ENCODE results near the gene C3orf18.
A peak's percentile ranks its signal among the peaks of the same experiment; 100 is the strongest.

Gene C3orf18

DNA sequence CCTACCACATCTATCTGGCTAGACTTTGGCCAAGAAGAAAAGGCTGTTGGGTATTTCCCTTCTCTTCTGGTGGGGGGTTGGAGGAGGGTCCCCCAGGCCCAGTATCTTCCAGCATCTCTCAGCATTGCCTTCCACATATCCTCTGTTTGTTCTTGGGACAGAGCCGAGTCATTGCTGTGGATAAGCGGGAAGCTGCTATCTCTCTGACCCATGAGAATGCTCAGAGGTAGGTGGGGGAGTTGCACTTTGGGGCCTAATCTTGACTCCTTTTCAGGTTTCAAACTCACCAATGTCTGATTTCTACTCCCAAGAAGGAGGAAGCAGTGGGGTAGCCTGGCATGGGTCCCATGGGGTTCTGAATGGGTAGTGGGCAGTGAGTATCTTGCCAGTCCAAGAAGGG lies 9.8 kb upstream of the C3orf18 start:
- DNase-seq = no peak

- DNase-seq = no peak
Observed at GRCh38 chr3:50575372-50575771, 7.8 kb upstream of the C3orf18 start.

DNA sequence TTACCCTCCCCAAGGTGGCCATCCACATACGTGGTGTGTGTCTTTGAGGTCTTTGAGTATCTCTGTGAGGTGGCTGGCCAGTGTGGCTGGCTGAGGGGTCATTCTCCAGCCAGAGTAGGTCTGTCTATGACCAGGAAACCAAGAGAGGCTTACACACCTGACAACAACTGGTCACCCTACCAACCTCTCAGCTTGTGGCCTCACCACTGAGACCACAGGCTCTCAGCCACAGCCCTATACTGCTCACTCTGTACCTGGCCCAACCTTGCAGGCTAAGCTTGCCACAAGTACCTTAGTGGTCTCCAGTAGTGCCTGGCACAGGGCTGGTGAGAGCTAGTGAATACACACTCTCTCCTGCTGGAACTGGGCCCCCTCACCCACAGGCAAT lies 6.9 kb upstream of the C3orf18 start:
- no peak for DNase-seq

DNA sequence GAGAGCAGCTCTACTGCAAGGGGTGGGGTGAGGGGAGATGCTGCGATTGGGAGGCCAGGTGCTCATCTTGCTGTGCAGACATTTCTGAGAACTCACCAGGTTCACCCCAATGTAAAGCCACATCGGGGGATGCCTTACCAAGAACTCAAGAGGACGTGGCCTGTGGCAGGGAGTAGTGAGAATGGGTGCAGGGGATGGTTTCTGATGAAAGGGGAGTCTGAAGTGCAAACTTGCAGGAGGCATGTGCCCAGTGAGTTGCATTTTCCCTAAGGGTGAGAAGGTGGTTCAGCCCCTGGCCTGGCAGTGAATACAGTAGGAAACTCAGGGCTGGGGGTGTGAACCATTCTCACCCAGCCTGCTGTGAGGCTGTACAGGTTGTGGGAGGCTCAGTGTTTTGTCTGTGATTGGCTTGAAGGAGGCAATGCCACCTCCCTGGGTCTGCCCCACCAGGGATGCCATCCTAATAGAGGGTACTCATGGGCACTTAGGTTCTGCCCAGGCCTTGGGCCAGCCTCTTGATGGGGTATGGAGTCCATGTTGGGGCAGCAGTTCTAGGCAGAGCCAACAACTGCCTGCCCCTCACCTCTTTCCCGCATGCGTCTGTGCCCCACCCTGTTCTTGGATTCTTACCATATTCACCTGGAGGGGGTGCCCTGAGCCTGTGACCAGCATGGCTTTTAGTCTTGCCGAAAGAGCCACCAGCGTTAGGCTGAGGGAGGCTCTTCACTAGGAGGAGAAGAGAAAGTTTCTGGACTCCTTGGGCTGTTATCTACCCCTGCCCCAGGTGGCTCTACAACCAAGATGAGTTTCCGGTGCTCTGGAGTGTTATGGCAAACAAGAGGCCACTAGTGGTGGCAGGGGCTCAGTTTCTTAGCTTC lies 6.3 kb upstream of the C3orf18 start:
- DNase-seq = peak in 3 of 6 experiments; percentile 9 to 23 (median 22)

- no peak for DNase-seq
Observed at GRCh38 chr3:50572801-50573371, 5.3 kb upstream of the C3orf18 start.

DNA sequence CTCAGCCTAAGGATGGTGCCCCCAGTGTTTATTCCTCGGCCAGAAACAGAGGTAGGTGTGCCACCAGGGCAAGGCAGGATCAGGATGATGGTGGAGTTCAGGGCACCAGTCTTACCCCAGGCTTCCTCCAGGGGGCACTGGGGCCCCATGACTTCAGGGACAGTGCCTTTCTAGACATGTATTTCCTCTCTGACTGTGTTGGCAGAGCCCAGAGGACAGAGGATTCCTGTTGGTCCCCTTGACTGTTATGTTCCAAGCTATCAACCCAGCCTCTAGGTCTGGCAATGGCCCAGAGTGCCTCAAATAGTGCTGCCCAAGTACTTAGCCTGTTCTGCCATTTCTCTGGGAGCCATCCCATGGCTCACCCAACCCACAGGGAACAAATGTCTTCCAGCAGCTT lies 4.6 kb upstream of the C3orf18 start:
- DNase-seq = peak; percentile 64 to 84 (median 68)

- DNase-seq = no peak
Observed at GRCh38 chr3:50571486-50571885, 3.9 kb upstream of the C3orf18 start.

DNA sequence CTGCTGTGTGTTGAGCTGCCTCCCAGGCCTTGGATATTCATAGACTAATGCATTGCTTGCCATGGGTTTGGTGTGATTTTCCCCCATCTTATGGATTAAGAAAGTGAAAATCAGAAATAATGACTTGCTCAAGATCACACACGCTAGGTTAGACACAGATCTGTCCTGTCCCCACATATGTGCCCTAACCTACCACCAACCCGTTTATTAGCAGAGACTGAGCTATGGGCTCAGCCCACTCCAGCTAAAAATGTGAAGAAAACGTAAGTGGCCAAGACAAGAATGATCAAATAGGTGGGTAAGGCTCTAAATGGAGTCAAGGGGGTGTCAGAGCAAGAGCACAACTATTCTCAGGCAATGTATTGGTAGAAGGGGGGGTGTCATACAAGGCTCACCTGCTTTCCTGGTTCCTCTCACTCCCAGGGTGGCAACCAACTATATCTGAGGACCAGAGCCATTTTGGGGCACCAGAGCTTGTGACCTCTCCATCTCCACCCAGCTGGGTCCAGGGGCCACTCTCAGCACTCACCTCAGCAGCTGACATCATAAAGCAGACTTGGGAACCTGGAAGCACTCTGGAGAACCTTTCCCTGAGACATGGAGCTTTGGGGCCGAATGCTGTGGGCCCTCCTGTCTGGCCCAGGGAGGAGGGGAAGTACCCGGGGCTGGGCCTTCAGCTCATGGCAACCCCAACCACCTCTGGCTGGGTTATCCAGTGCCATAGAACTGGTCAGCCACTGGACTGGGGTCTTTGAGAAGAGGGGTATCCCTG lies 3.1 kb upstream of the C3orf18 start:
- no peak for DNase-seq

DNA sequence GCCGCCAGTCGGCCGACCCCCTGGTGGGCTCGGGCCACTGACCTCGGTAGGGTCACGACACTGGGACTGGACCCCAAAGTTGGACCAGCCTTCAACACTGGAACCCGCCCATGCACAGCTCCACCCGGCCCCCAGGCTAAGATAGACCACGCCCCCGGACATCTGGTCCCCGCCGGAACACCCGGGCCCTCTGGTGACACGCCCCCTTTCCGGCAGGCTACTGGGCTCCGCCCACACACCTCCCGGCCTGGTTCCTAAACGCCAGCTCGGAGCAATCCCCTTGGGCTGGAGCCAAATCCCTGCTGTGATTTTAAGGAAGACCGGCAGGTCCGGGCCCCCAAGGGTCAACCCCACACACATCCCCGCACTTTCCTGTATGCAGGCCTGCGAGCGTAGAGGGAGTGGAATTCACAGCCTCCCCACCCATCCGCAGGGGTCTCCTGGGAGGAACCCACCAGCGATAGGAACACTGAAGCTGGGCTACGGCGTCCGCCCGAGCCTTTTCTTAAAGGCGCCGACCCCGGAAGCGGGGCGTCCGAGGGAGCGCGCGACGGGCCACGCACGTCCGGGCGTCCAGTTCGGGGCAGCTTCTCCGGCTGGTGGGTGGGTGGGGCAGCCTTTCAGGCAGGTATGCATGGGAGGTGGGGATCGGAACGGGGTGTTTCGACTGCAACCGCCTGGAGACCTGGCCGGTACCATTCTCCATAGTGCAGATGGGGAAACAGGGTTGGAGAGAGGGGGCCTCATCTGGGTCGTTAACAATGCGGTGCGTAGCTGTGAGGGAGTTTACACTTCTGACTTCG lies 1.6 kb upstream of the C3orf18 start, which contains the start of gene HEMK1:
HEMK1 (plus strand) TSS at position 576 of the 803 bp plus-strand sequence. CDS start 1,583 bp downstream, outside the sequence.
- peak; percentile 82 to 95 (median 90) for DNase-seq

DNA sequence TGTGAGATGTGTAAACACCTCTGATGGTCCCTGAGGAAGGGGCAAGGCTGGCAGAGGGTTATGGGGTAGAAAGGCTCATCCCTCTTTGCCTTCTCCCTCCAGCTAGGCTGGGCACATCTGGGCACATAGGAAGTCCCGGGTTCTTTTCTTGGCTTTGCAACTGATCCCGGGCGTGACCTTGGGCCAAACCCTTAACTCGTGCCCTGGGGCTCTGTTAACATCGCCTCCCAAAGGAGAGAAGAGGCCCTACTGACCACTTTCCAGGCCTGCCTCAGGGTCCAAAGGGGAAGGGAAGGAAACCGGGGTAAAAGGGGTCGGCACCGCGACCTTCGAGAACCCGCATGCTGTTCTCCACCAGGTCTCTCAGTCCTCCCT lies 549 bp downstream of the C3orf18 start:
- no peak for DNase-seq

DNA sequence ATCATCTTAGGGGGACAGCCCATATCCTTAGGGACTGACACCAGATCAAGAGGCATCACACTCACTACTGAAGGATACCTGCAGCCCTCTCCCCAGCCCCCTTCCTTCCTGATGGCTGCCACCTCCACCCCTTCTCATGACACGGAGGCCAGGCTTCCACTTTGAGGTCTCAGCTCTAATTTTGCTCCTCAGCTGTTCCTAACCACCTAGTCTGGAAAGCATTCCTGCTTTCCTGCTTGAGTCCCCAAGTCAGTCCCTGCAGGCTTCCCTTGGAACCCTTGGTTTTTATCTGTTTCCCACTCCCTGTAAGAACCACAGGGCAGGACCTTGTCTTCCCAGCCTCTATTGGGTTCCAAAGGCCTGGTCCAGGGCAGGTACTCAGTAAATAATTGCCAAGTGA lies 3.2 kb downstream of the C3orf18 start:
- DNase-seq = no peak

DNA sequence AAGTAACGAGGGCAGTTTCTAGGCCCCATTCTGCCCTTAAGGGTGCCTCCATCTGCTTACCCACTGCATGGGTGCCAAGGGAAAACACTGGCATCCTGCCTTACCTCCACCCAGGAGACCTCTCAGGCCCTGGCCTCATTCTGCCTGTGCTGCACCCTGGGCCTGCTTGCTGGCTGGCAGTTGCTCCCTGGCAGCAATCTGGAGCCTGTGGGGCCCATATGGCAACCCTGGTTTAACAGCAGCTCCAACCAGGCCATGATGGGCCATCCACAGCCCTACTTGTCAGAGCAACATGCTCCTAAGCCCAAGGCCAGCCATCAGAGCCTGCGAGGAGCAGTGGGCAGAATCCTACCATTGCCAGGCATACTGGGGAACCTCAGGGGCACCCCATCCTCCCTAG lies 3.7 kb downstream of the C3orf18 start:
- DNase-seq = no peak

GRCh38 chr3:50562861-50563260 lies 4.7 kb downstream of the C3orf18 start:
- no peak for DNase-seq

DNA sequence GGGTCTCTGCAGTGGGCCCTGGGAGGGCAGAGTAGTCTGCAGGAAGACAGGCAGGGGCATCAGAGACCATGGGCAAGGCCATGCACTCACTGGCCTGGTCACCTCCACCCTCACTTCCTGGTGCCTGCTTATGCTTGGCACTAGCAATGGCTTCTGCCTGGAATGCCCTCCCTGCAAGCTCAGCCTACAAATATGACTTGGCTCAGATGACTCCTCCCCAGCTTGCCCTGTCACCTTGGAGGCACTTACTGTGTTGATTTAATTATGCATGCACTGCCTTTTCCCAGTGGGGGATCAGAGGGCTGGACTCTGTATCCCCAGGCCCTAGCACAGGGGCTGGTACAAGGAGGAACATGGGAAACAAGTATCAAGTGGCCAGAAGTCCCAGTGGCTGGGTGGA lies 7.8 kb downstream of the C3orf18 start:
- DNase-seq = no peak

- no peak for DNase-seq
Observed at GRCh38 chr3:50557915-50558314, 9.6 kb downstream of the C3orf18 start.

DNA sequence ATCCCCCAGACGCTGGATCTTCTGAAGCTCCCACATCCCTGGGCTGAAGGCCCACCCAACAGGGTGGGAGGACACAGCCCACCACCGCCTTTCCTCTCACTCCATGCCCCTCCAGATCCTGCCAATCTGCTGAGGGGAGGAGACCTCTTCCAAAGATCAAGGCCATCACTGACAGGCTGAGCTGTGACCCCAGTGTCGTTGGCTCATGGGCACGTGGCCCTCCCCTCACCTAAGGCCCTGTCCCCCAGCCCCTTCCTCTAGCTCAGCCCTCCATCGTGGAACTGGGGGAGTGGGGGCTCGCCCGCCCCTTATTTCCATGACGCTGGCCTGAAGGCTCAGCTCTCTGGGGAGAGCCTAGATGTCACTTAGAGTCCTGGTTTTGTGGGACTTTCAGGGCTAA lies 10.4 kb downstream of the C3orf18 start:
- DNase-seq = no peak

- DNase-seq = no peak
Observed at GRCh38 chr3:50554553-50554952, 13.0 kb downstream of the C3orf18 start.

DNA sequence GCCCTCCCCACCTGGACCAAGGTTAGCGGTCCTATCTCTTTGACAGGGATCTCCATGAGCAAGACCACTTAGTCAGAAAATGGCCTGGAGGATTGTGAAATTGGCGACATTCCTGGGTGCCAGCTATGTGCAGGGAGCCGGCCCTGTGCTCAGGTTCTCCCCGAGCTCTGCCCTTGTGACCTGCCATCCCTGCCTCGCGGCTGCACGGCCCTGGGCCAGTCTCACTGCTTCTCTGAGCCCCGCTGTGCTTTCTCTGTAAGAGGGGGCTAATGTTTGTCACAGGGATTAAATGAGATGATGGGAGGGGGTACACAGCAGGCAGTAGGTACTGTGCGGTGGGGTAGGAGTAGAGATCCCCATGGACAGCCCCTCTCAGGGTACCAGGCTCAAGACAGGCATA lies 14.9 kb downstream of the C3orf18 start:
- DNase-seq = no peak

GRCh38 chr3:50551681-50552435 lies 15.7 kb downstream of the C3orf18 start:
- DNase-seq = no peak

DNA sequence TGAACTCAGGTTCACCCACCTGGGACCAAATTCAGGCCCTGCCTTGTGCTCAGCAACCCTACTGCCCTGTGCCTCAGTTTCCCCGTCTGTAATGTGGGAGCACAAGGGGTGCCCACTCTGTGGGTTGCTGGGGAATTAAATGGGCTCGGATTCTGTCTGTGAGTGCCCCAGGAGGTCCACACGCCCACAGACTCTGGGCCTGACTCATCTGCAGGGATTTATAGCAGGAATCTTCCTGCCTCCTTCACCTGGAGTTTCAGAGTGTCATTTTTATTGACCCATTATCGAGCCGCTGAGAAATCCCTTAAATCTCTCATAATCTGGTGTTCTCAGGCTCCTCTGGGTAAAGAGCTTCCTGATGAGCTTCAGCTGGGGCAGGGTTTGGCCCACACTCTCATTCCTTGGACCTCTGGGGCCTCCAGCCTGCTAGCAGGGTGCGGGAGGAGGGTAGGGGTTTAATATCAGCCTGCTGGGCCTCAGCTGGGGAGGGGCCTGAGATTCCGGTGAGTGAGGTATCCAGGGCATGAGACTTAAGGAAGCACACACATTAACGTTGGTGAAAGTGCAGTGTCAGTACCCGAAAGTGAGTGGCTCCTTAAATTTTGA lies 16.4 kb downstream of the C3orf18 start:
- no peak for DNase-seq

- DNase-seq = peak; percentile 5 to 65 (median 54)
Observed at GRCh38 chr3:50550079-50550736, 17.3 kb downstream of the C3orf18 start.

All from stimulated activated naive CD4-positive, alpha-beta T cell (primary cell).